SJCRH30 (cell line): Measurements from ENCODE around the gene BTBD2. TPM values are rescaled to one million over a fixed set of nuclear protein-coding genes. Genes with fewer than 3 reads are reported as not detected.

Experiments used
- DNase-seq, 2 experiments: peaks; one replicate each; pipeline ENCODE4 v3.0.0-alpha.2; 2015 to 2020
- H3K27ac ChIP-seq: fragments of 250-450 bp; sonication (Bioruptor Pico); 2 replicates; pipeline ENCODE4 v1.5.1; 2020; ENCODE audit warnings: mild to moderate bottlenecking, moderate library complexity
- H3K27me3 ChIP-seq: fragments of 250-450 bp; sonication (Bioruptor Pico); 2 replicates; pipeline ENCODE4 v1.5.1; 2020; ENCODE audit warnings: mild to moderate bottlenecking, moderate library complexity
- H3K36me3 ChIP-seq: fragments of 250-450 bp; sonication (Bioruptor Pico); 2 replicates; pipeline ENCODE4 v1.5.1; 2020; ENCODE audit warnings: mild to moderate bottlenecking, moderate library complexity
- H3K4me1 ChIP-seq: fragments of 250-450 bp; sonication (Bioruptor Pico); 2 replicates; pipeline ENCODE4 v1.5.1; 2020; ENCODE audit warnings: mild to moderate bottlenecking, moderate library complexity
- H3K4me3 ChIP-seq: fragments of 250-450 bp; sonication (Bioruptor Pico); 2 replicates; pipeline ENCODE4 v1.5.1; 2020; ENCODE audit warnings: mild to moderate bottlenecking, moderate library complexity
- H3K9me3 ChIP-seq: fragments of 250-450 bp; sonication (Bioruptor Pico); replicated peaks from 2 replicates; pipeline ENCODE4 v1.5.1; 2020; ENCODE audit warnings: mild to moderate bottlenecking, moderate library complexity
- total RNA-seq: library from RNA; depleted of rRNA; stranded (reverse); fragments of >200 nt; shearing (Covaris generic); gene quantifications from 2 replicates; pipeline ENCODE4 v1.2.3, GENCODE V29; 2014

BTBD2 gene
- total RNA-seq, 1 experiment from 2014 or later, result 16.2 TPM

DNA sequence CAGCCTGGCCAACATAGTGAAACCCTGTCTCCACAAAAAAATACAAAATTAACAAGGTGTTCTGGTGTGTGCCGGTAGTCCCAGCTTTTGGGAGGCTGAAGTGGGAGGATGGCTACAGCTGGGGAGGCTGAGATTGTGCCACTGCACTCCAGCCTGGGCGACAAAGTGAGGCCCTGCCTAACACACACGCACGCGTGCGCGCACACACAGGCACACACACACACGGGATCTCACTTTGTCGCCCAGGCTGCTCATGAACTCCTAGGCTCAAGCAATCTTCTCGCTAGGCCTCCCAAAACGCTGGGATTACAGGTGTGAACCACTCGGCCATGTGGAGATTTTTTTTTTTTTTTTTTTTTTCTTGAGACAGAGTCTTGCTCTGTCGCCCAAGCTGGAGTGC is 3.2 kb upstream of the BTBD2 start:
- Histone ChIP-seq H3K27ac (no peak overlapping the region), H3K36me3 (no peaks in the 10 kb centered on the region), H3K4me1 (no peaks in the 10 kb centered on the region), H3K9me3 (no peaks in the 10 kb centered on the region), H3K4me3 (no peak overlapping the region), H3K27me3 (no peaks in the 10 kb centered on the region)
- no peak for DNase-seq

DNA sequence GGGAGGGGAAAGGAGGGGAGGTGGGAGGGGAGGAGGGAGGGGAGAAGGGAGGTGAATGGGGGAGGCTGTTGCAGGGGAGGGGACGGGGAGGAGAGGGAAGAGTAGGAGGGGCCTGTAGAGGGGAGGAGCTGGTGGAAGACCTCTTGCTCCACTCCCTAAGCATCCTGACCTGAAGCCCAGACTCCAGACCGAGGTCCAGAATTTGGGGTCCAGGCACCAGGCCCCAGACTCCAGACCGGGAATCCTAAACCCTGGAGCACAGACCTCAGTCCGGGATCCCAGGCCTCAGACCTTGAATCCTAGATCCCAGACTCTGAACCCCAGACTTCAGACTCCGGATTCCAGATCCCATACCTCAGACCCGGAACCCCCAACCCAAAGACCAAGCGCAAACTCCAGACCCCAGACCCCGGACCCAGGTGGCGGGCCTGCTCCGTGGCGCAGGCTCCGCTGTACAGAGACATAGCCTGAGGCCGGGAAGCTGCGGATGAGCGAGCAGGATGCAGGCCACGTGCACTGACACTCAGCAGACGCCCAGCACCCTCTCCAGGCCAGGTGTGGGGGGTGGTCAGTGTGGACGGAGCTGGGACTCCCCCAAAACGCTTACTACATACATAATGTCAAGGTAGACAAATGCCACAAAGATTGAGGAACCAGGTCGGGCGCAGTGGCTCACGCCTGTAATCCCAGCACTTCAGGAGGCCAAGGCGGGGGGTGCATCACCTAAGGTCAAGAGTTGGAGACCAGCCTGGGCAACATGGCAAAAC is 710 bp upstream of the BTBD2 start:
- H3K27ac ChIP-seq, result no peak overlapping the region
- no peaks in the 10 kb centered on the region for H3K9me3 ChIP-seq
- H3K4me3 ChIP-seq, result peak overlapping the region; percentile 45
- H3K27me3 ChIP-seq, result no peaks in the 10 kb centered on the region
- DNase-seq, result peak; percentile 81 to 84
- H3K36me3 ChIP-seq, result no peaks in the 10 kb centered on the region
- no peaks in the 10 kb centered on the region for H3K4me1 ChIP-seq

DNA sequence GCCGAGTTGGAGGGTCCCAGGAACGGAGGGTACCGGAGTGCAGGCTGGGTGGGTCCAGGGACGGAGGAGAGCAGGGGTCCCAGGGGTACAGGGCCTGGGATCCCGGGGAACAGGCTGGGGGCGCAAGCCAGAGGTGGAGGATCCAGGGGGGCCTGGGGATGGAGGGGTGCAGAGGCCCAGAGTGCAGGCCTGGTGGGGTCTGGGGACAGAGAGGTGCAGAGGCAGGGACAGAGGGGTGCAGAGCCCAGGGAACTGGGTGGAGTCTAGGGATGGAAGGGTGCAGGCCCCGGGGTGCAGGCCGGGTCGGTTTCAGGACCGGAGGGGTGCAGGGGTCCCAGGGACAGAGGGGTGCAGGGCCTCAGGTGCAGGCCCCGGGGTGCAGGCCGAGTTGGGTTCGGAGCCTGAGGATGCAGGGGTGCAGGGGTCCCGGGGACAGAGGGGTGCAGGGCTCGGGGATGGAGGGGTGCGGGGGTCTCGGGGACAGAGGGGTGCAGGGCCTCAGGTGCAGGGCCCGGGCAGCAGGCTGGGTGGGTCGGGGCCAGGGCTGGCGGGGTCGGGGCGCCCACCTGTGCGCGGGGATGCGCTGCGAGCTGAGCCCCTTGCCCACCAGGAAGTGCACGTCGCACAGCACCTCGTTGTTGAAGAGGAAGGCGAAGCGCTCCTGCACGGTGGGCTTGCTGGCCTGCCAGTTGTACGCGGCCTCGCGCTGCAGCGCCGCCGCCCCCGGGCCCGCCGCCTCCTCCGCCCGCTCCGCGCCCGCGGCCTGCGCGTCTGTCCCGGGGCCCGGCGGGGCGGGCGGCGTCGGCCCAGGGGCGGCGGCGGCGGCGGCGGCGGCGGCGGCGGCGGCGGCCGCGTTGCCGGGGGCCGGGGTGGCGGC is 545 bp downstream of the BTBD2 start:
- no peak overlapping the region for H3K27ac ChIP-seq
- no peaks in the 10 kb centered on the region for H3K9me3 ChIP-seq

DNA sequence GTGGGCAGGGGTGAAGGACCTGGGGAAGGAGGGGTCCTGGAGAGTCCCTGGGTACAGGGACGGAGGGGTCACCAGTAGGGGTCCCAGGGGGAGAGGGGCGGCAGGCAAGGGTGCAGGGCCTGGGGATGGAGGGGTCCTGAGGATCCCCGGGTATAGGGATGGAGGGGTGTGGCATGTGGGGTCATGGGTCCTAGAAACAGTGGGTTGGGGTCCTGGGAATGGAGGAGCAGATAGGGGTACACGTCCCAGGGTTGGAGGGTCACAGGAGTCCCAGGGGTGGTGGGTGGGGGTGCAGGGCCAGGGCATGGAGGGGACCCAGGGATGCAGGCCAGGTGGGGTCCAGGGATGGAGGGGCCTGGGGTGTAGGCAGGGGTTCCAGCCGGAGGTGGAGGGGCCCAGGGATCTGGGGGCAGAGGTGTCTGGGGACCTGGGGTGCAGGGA is 1.4 kb downstream of the BTBD2 start:
- Histone ChIP-seq H3K27ac (no peak overlapping the region), H3K4me1 (no peaks in the 10 kb centered on the region), H3K9me3 (no peaks in the 10 kb centered on the region), H3K4me3 (no peak overlapping the region), H3K36me3 (no peaks in the 10 kb centered on the region), H3K27me3 (no peaks in the 10 kb centered on the region)
- no peak for DNase-seq

More for the DNA sequence above, 545 bp downstream of the BTBD2 start:
- no peaks in the 10 kb centered on the region for H3K27me3 ChIP-seq
- no peaks in the 10 kb centered on the region for H3K36me3 ChIP-seq
- H3K4me1 ChIP-seq, result no peaks in the 10 kb centered on the region
- peak overlapping the region; percentile 57 for H3K4me3 ChIP-seq
- DNase-seq, result peak; percentile 29 to 36

DNA sequence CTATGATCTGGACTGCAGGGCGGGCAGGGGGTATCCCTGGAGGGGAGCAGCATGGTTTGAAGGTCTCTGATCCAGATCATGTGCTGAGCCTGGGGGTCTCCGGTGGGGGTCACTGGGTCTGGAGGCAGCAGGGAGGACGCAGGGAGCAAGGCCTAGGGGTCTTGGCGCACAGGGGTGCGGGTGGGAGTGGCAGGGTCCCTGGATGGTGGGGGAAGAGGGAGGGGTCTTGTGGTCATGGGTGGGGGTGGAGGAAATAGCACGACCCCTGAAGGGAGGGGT is 1.9 kb downstream of the BTBD2 start:
- Histone ChIP-seq H3K36me3 (no peaks in the 10 kb centered on the region), H3K4me3 (no peak overlapping the region), H3K4me1 (no peaks in the 10 kb centered on the region), H3K27me3 (no peaks in the 10 kb centered on the region), H3K9me3 (no peaks in the 10 kb centered on the region), H3K27ac (no peak overlapping the region)
- DNase-seq, result no peak

DNA sequence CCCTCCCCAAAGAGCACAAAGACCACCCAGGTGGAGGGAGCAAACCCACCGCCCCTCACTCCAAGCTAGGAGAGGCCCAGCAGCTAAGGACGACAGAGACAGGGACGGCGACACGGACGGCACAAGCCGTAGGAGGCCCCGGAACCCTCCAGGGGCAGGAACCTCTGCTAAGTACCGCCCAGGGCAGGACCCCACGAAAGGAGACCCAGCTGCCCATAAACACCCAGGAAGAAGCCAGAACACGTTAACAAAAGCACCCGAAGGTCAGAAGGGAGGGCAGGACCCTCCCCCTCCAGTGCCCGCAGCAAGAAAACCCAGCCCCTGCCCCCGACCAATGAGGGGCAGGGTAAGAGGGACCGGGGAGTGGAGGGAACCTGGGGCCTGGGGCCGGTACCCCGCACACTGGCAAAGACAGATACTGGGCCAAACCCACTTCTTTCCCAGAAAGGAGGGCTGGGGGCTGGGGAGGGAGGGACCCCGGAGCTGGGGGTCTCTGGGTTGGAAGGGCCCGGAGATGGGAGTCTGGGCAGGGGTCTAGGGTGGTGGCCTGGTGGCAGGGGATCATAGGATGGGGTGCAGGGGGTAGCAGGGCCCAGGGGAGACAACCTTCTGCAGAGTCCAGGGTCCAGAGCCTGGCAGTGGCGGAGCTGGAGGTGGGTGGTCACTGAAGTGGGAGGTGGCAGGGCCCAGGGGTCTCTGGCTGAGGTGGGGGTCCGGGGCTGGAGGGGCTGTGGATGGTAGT is 2.4 kb downstream of the BTBD2 start:
- Histone ChIP-seq H3K27me3 (no peaks in the 10 kb centered on the region), H3K4me1 (no peaks in the 10 kb centered on the region), H3K4me3 (no peak overlapping the region), H3K9me3 (no peaks in the 10 kb centered on the region), H3K27ac (no peak overlapping the region), H3K36me3 (no peaks in the 10 kb centered on the region)
- no peak for DNase-seq

DNA sequence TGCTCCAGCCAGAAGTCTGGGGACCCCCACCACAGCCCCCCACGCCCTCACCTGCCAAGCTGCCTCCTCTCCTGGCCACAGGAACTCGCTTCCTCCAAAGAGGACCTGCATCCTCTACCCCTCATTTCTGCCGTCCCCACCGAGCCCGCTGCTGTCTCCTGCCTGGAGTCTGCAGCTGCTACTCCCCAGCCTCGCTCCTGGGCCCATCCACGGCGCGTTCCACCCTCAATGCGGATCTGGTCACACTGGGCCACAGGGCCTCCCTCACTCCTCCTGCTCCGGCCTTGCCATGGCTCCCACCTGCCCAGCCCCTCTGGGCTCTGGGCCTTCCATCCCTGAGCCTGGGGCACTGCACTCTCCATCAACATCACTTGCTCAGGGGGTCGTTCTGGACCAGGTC is 4.3 kb downstream of the BTBD2 start:
- DNase-seq, result no peak
- no peak overlapping the region for H3K27ac ChIP-seq
- no peaks in the 10 kb centered on the region for H3K27me3 ChIP-seq
- no peaks in the 10 kb centered on the region for H3K4me1 ChIP-seq
- H3K4me3 ChIP-seq, result no peak overlapping the region
- no peaks in the 10 kb centered on the region for H3K36me3 ChIP-seq
- no peaks in the 10 kb centered on the region for H3K9me3 ChIP-seq

DNA sequence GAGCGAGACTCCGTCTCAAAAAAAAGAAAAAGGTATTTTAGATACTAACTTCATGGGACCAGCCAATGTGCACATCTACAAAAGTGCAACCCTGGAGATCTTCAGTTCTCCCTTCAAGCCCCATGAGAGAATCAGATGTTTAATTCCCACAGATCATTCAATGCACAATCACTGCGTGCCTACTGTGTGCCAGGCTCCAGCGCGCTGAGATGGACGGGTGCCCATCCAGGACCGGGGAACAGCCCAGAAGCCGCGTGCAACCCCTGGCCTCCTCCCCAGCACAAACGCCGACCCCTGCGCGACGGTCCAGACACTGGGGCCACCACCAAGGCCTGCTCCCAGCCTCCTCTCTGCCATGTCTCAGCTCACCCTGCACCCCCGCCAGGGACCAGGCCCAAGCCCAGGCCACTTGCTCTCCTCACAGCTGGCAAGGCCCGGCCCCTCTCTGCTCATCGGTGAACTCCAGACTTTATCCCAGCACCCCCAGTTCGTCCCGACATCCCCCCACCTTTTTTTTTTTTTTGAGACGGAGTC is 5.3 kb downstream of the BTBD2 start:
- Histone ChIP-seq H3K27ac (no peak overlapping the region), H3K36me3 (no peaks in the 10 kb centered on the region), H3K4me3 (no peak overlapping the region), H3K27me3 (no peaks in the 10 kb centered on the region), H3K9me3 (no peaks in the 10 kb centered on the region), H3K4me1 (no peaks in the 10 kb centered on the region)
- DNase-seq, result no peak

DNA sequence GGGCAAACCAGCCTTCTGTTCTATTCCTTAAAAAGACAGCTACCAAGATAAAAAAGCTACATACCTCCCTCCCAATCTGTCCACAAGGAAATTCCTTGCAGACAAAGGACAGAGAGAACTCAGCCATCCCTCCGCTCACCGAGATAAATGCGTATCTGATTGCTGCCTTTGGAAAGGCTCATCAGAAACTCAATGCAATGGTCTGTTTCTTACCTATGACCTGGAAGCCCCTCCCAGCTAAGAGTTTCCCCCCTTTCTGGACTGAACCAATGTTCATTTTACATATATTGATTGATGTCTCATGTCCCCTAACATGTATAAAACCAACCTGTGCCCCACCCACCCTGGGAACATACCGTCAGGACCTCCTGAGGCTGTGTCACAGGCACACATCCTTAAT is 11.6 kb downstream of the BTBD2 start:
- H3K4me3 ChIP-seq, result no peak overlapping the region
- no peaks in the 10 kb centered on the region for H3K4me1 ChIP-seq
- H3K27ac ChIP-seq, result no peak overlapping the region
- no peaks in the 10 kb centered on the region for H3K27me3 ChIP-seq
- H3K36me3 ChIP-seq, result no peaks in the 10 kb centered on the region
- no peaks in the 10 kb centered on the region for H3K9me3 ChIP-seq
- no peak for DNase-seq

DNA sequence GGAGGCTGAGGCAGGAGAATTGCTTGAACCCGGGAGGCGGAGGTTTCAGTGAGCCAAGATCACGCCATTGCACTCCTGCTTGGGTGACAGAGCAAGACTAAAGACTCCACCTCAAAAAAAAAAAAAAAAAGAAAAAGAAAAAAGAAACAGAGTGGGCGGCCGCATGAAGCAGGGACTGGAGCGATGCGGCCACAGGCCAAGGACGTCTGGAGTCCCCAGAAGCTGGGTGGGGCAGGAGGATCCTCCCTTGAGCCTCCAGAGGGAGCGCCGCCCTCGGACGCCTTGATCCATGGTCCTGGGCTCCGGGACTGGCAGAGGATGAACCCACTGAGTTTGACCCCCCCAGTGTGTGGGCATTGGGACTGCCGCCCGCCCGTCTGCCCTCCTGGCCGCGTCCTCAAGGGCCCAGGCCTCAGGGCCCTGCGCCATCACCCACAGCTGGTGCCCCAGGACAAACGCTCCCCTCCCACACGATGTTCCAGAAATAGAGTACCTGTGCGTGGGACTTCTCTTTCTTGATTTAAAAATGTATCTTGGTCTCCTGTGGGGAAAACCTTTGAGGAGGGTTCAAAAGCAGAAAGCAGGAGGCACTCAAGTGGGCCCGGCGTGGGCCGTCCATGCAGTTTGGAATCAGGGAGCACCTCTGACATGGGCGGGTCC is 15.5 kb downstream of the BTBD2 start:
- Histone ChIP-seq H3K36me3 (no peaks in the 10 kb centered on the region), H3K27ac (no peak overlapping the region)

DNA sequence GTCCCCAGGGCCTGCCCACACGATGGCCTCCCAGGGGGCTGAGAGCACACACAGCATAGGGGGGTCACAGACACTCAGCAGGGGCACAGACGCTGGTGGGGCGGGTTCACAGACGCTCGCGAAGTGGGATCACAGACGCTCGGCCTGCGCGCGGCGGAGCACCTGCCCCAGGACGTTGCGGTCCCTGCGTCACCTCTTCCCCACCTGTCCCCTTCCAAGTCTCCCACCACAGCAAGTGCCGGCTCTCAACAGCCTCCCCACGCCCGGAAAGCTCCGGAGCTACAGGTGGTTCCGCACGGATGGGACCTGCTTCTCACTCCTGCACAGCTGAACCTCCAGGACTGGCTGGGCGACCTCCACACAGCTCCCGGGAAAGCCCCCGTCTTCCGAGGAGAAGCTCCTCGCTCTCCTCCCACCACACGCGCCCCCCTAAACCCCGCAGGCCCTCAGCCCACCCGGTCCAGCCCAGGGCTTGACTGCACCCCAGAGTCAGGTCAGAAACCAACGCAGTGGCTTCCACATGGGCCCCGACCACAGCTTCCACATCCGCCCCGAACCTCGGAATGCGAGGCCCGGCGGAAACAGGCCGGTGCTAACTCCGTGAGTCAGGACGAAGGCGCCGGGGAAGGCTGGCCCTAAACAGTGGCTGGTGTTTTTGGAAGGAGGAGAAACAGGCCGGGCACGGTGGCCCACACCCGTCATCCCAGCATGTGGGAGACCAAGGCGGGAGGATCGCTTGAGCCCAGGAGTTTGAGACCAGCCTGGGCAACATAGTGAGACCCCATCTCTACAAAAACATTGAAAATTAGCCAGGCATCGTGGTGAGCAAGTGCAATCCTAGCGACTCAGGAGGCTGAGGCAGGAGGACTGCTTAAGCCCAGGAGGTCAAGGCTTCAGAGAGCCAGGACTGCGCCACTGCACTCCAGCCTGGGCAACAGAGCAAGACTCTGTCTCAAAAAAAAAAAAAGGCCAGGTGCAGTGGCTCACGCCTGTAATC is 16.5 kb downstream of the BTBD2 start:
- Histone ChIP-seq H3K36me3 (no peaks in the 10 kb centered on the region), H3K9me3 (0 out of 2 replicates have a peak, but pooled peaks cover 2% of the 10 kb centered on the region), H3K27me3 (no peaks in the 10 kb centered on the region), H3K4me1 (no peaks in the 10 kb centered on the region), H3K27ac (no peak overlapping the region), H3K4me3 (no peak overlapping the region)
- DNase-seq, result no peak

More for the DNA sequence above, 15.5 kb downstream of the BTBD2 start:
- H3K4me1 ChIP-seq, result no peaks in the 10 kb centered on the region
- DNase-seq, result no peak
- no peaks in the 10 kb centered on the region for H3K27me3 ChIP-seq
- H3K9me3 ChIP-seq, result 0 out of 2 replicates have a peak, but pooled peaks cover 2% of the 10 kb centered on the region
- no peak overlapping the region for H3K4me3 ChIP-seq

DNA sequence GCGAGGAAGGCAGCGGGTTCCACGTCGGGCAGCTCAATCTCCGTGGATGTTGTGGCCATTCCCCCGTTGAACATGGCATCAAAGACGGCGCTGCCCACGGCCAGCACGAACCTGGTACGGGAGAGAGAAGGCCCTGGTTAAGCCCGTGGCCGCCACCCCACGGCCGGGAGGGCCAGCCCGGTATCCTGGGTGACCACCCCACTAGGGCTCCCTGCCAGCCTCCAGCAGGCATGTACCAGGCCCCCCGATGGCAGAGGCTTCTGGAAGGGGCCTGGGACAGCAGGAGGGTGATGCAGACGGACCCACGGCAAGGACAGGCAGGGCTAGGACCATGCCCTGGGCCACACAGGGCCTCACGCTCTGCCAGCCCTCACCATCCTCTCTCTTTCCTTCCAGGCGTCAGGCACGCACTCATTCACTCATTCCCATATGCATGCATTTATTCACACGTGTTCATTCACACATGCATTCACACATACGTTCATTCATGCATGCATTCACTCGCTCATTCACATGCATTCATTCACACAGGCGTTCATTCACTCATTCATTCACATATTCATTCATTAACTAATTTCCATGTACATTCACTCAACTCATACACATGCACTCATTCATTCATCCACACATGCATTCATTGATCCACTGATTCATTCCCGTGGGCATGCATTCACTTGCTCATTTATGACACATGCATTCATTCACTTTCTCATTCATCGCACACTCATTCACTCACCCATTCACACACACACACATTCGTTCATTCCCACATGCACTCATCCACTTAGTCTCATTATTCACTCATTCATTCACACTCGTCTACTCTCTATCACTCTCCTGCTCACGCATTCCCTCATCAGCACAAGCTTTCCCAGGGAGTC is 17.9 kb downstream of the BTBD2 start:
- no peaks in the 10 kb centered on the region for H3K27me3 ChIP-seq
- H3K36me3 ChIP-seq, result no peaks in the 10 kb centered on the region
- no peak overlapping the region for H3K4me3 ChIP-seq
- DNase-seq, result no peak
- H3K9me3 ChIP-seq, result 0 out of 2 replicates have a peak, but pooled peaks cover 2% of the 10 kb centered on the region
- no peaks in the 10 kb centered on the region for H3K4me1 ChIP-seq
- no peak overlapping the region for H3K27ac ChIP-seq
